ENCODE results near the gene SLITRK5. TPM values are rescaled to one million over a fixed set of nuclear protein-coding genes. Genes with fewer than 3 reads are reported as not detected.

The SLITRK5 gene
- total RNA-seq, 1 experiment from 2014 or later = 0.09 TPM

DNA sequence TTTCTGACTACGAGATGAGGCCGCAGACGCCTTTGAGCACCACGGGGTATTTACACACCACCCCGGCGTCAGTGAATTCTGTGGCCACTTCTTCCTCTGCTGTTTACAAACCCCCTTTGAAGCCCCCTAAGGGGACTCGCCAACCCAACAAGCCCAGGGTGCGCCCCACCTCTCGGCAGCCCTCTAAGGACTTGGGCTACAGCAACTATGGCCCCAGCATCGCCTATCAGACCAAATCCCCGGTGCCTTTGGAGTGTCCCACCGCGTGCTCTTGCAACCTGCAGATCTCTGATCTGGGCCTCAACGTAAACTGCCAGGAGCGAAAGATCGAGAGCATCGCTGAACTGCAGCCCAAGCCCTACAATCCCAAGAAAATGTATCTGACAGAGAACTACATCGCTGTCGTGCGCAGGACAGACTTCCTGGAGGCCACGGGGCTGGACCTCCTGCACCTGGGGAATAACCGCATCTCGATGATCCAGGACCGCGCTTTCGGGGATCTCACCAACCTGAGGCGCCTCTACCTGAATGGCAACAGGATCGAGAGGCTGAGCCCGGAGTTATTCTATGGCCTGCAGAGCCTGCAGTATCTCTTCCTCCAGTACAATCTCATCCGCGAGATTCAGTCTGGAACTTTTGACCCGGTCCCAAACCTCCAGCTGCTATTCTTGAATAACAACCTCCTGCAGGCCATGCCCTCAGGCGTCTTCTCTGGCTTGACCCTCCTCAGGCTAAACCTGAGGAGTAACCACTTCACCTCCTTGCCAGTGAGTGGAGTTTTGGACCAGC, 5.3 kb downstream of the SLITRK5 start:
- TF ChIP-seq, protein P1, sequence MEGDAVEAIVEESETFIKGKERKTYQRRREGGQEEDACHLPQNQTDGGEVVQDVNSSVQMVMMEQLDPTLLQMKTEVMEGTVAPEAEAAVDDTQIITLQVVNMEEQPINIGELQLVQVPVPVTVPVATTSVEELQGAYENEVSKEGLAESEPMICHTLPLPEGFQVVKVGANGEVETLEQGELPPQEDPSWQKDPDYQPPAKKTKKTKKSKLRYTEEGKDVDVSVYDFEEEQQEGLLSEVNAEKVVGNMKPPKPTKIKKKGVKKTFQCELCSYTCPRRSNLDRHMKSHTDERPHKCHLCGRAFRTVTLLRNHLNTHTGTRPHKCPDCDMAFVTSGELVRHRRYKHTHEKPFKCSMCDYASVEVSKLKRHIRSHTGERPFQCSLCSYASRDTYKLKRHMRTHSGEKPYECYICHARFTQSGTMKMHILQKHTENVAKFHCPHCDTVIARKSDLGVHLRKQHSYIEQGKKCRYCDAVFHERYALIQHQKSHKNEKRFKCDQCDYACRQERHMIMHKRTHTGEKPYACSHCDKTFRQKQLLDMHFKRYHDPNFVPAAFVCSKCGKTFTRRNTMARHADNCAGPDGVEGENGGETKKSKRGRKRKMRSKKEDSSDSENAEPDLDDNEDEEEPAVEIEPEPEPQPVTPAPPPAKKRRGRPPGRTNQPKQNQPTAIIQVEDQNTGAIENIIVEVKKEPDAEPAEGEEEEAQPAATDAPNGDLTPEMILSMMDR (conservative IDR thresholded peaks at IDR 0.05) = no peak
- Histone ChIP-seq H3K18ac (ENCODE audit: insufficient read length, low read depth, low read length) (no peak overlapping the region), H2BK15ac (ENCODE audit: low read depth, low read length) (no peak overlapping the region), H2AFZ (ENCODE audit: low read length) (no peak overlapping the region), H3K4me1 (ENCODE audit: insufficient read depth, low read length) (peaks cover 6% of the 10 kb centered on the region), H2BK5ac (ENCODE audit: insufficient read length, low read length) (no peak overlapping the region), H3K4me2 (ENCODE audit: insufficient read depth, insufficient read length, low read length) (peak overlapping the region; percentile 97), H2BK120ac (ENCODE audit: low read depth, low read length, poor library complexity, severe bottlenecking) (no peak overlapping the region), H2AK5ac (ENCODE audit: insufficient read length, low read length) (no peak overlapping the region), H4K91ac (ENCODE audit: insufficient read length, low read depth, low read length) (no peak overlapping the region), H2BK20ac (ENCODE audit: low read depth, low read length, poor library complexity, severe bottlenecking) (no peak overlapping the region), H3K79me2 (ENCODE audit: insufficient read depth, low read length) (no peaks in the 10 kb centered on the region), H3K14ac (ENCODE audit: insufficient read depth, low read length) (no peak overlapping the region), H3K56ac (ENCODE audit: insufficient read length, low read depth, low read length) (no peak overlapping the region), H3K27ac (ENCODE audit: insufficient read length, low read depth, low read length) (no peak overlapping the region), H4K8ac (replicated peaks; ENCODE audit: insufficient read length, low read depth, low read length) (no peak overlapping the region), H3K23ac (ENCODE audit: insufficient read length, low read depth, low read length) (no peak overlapping the region), H4K5ac (ENCODE audit: insufficient read length, low read depth, low read length) (no peak overlapping the region), H2BK12ac (ENCODE audit: insufficient read length, low read depth, low read length) (no peak overlapping the region), H4K20me1 (ENCODE audit: control insufficient read depth, insufficient read depth, insufficient read length) (no peaks in the 10 kb centered on the region), H3K23me2 (ENCODE audit: insufficient read length, low read depth, low read length, poor library complexity, severe bottlenecking) (peaks cover 38% of the 10 kb centered on the region), H3K27me3 (ENCODE audit: insufficient read depth, low read length) (peaks cover 49% of the 10 kb centered on the region), H3K4ac (ENCODE audit: low read depth, low read length) (no peak overlapping the region), H3K79me1 (ENCODE audit: insufficient read depth, low read depth, low read length, poor library complexity, severe bottlenecking) (no peaks in the 10 kb centered on the region), H3T11ph (ENCODE audit: low read length) (no peak overlapping the region), H3K9ac (ENCODE audit: extremely low read depth, insufficient read length, low read length) (no peak overlapping the region), H3K9me3 (ENCODE audit: control insufficient read depth, low read depth, low read length) (no peaks in the 10 kb centered on the region)
- Mint-ChIP-seq H3K36me3 (ENCODE audit: insufficient read depth in 1 of 3, low read depth in 3 of 3) (peaks cover 0 to 17% (median 0%) of the 10 kb centered on the region in 3 experiments; a peak in 3 of 7 replicates), H3K4me3 (peak overlapping the region; percentile 64 to 80; a peak in 4 of 5 replicates), H3K9me3 (peaks cover 4 to 5% of the 10 kb centered on the region in 2 experiments; a peak in 4 of 5 replicates), H3K27ac (no peak overlapping the region), H3K4me1 (peaks cover 30 to 51% of the 10 kb centered on the region in 2 experiments), H3K27me3 (ENCODE audit: low read depth) (peaks cover 92% of the 10 kb centered on the region)
- WGBS (ENCODE audit: extremely low coverage, insufficient read length, low lambda C conversion rate) = no CpG with 5 or more reads among the region's 33 CpGs
- DNase-seq = peak; percentile 73

Measured in H9 (cell line).